HG03039 (cell line): ENCODE measurements around the gene CBLIF.
"Not testable (repeated sequence)": the region's sequence is repeated elsewhere in the genome, so short reads cannot be mapped to it uniquely, and the experiment has no call there.

ENCODE experiments used
- ATAC-seq: cut with Tn5 transposase; IDR thresholded peaks from one replicate; pipeline ENCODE4 v1.9.1; 2021; ENCODE audit warnings: mild to moderate bottlenecking, moderate library complexity; ENCODE audit not compliant: unreplicated experiment

CBLIF gene

GRCh38 chr11:59848439-59848838 lies 3.1 kb upstream of the CBLIF start:
- not testable (repeated sequence) for ATAC-seq

- no peak for ATAC-seq
These were observed 2.3 kb upstream of the CBLIF start for GRCh38 chr11:59847626-59848025.

- no peak for ATAC-seq
These were observed 1.3 kb upstream of the CBLIF start for GRCh38 chr11:59846556-59846955.

GRCh38 chr11:59842316-59842715 lies 3.0 kb downstream of the CBLIF start:
- no peak for ATAC-seq

GRCh38 chr11:59841514-59841913 lies 3.8 kb downstream of the CBLIF start:
- ATAC-seq, result no peak

GRCh38 chr11:59839615-59840014 lies 5.7 kb downstream of the CBLIF start:
- ATAC-seq, result no peak

- no peak for ATAC-seq
These were observed 11.7 kb downstream of the CBLIF start for GRCh38 chr11:59833602-59834001.

- no peak for ATAC-seq
These were observed 15.9 kb downstream of the CBLIF start for GRCh38 chr11:59829358-59829757.

- ATAC-seq, result peak; percentile 78
These were observed 22.2 kb downstream of the CBLIF start for GRCh38 chr11:59822989-59823566.

GRCh38 chr11:59818572-59818971 lies 26.7 kb downstream of the CBLIF start:
- ATAC-seq, result no peak

- ATAC-seq, result not testable (repeated sequence)
These were observed 28.9 kb downstream of the CBLIF start for GRCh38 chr11:59816434-59816833.

GRCh38 chr11:59815754-59816153 lies 29.5 kb downstream of the CBLIF start:
- no peak for ATAC-seq

GRCh38 chr11:59814021-59814420 lies 31.3 kb downstream of the CBLIF start:
- ATAC-seq, result no peak

GRCh38 chr11:59813364-59813763 lies 31.9 kb downstream of the CBLIF start:
- no peak for ATAC-seq

- ATAC-seq, result no peak
These were observed 33.1 kb downstream of the CBLIF start for GRCh38 chr11:59812220-59812619.

- no peak for ATAC-seq
These were observed 34.4 kb downstream of the CBLIF start for GRCh38 chr11:59810911-59811259.

- ATAC-seq, result peak; percentile 99
These were observed 34.9 kb downstream of the CBLIF start, which contains the start of gene MRPL16 for GRCh38 chr11:59810189-59810910. Gene MRPL16, minus strand, starts transcription at chr11:59810778. Its CDS starts 120 bp downstream, at chr11:59810658.

GRCh38 chr11:59807047-59807610 lies 38.2 kb downstream of the CBLIF start:
- ATAC-seq, result no peak

- no peak for ATAC-seq
These were observed 41.2 kb downstream of the CBLIF start for GRCh38 chr11:59804061-59804460.

- no peak for ATAC-seq
These were observed 42.6 kb downstream of the CBLIF start for GRCh38 chr11:59802639-59803176.

- ATAC-seq, result no peak
These were observed 43.2 kb downstream of the CBLIF start for GRCh38 chr11:59801981-59802638.
